AG09309 (cell line): ENCODE data around the gene NAT14.
A peak's percentile ranks its signal among the peaks of the same experiment; 100 is the strongest.

Experiments used
- DNase-seq: peaks from one replicate; pipeline ENCODE4 v3.0.0-alpha.2; 2010; ENCODE audit warnings: low read depth
- H3K4me3 ChIP-seq: 2 replicates; pipeline ENCODE4 v1.5.1; 2011; ENCODE audit warnings: mild to moderate bottlenecking, low read depth, low read length, moderate library complexity; ENCODE audit not compliant: control insufficient read depth
- CTCF ChIP-seq: IDR thresholded peaks from 2 replicates; pipeline ENCODE4 v1.5.1; 2011; ENCODE audit warnings: mild to moderate bottlenecking, low read depth, low read length, inconsistent platforms; ENCODE audit not compliant: insufficient read depth, control insufficient read depth; ENCODE audit errors: missing control alignments

The NAT14 gene

GRCh38 chr19:55497763-55498162 lies 12.8 kb downstream of the NAT14 start:
- no peak for TF ChIP-seq CTCF
- H3K4me3 ChIP-seq: no peak overlapping the region
- DNase-seq: no peak

- DNase-seq: no peak
- H3K4me3 ChIP-seq: no peak overlapping the region
- no peak for TF ChIP-seq CTCF
Measured at GRCh38 chr19:55498246-55498840, 13.4 kb downstream of the NAT14 start.

GRCh38 chr19:55500368-55500952 lies 15.5 kb downstream of the NAT14 start:
- no peak overlapping the region for H3K4me3 ChIP-seq
- no peak for DNase-seq
- TF ChIP-seq CTCF: no peak

- TF ChIP-seq CTCF: no peak
- no peak for DNase-seq
- no peak overlapping the region for H3K4me3 ChIP-seq
Measured at GRCh38 chr19:55502197-55502952, 17.4 kb downstream of the NAT14 start.

GRCh38 chr19:55503157-55503501 lies 18.1 kb downstream of the NAT14 start:
- no peak for TF ChIP-seq CTCF
- no peak for DNase-seq
- H3K4me3 ChIP-seq: no peak overlapping the region

GRCh38 chr19:55503502-55504251 lies 18.7 kb downstream of the NAT14 start:
- H3K4me3 ChIP-seq: peak overlapping the region; percentile 46
- DNase-seq: no peak
- TF ChIP-seq CTCF: peak; percentile 98
